Brain microvascular endothelial cell (primary cell): ENCODE results near the gene TSKU.

Source experiments
- DNase-seq: peaks from one replicate; pipeline ENCODE4 v3.0.0-alpha.2; 2020
- H3K27ac ChIP-seq: fragments of 250-450 bp; sonication (Bioruptor Pico); 2 replicates; pipeline ENCODE4 v1.5.1; 2020; ENCODE audit warnings: mild to moderate bottlenecking, moderate library complexity
- H3K27me3 ChIP-seq: fragments of 250-450 bp; sonication (Bioruptor Pico); replicated peaks from 2 replicates; pipeline ENCODE4 v1.5.1; 2020; ENCODE audit warnings: mild to moderate bottlenecking
- H3K36me3 ChIP-seq: fragments of 250-450 bp; sonication (Bioruptor Pico); replicated peaks from 2 replicates; pipeline ENCODE4 v1.5.1; 2020; ENCODE audit warnings: mild to moderate bottlenecking
- H3K4me3 ChIP-seq: 2 replicates; pipeline ENCODE4 v1.5.1; 2011; ENCODE audit warnings: low read depth, mild to moderate bottlenecking, control low read depth, low read length, moderate library complexity
- in situ Hi-C: cut with HindIII; loops from 2 replicates; pipeline ENCODE4 v1.10.0; 2017; ENCODE audit warnings: low sequenced_read_pairs, low pct_ligation_motif_present
- TF ChIP-seq, protein P1 (sequence below): IDR thresholded peaks from 2 replicates; pipeline ENCODE4 v1.5.1; 2011; ENCODE audit warnings: low read depth, mild to moderate bottlenecking, moderate library complexity, low read length, control low read depth, inconsistent platforms; ENCODE audit errors: missing control alignments

Gene TSKU

DNA sequence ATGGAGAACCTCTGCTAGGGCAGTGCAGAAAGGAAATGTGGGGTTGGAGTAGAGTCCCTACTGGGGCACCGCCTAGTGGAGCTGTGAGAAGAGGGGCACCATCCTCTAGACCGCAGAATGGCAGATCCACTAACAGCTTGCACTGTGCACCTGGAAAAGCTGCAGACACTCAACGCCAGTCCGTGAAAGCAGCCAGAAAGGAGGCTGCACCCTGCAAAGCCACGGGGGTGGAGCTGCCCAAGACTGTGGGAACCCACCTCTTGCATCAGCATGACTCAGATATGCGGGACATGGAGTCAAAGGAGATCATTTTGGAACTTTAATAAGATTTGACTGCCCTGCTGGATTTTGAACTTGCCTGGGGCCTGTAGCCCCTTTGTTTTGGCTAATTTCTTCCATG, 8.7 kb downstream of the TSKU start:
- peak; percentile 79 for DNase-seq
- H3K4me3 ChIP-seq: no peak overlapping the region
- H3K36me3 ChIP-seq: peaks cover 14% of the 10 kb centered on the region
- TF ChIP-seq, protein P1, sequence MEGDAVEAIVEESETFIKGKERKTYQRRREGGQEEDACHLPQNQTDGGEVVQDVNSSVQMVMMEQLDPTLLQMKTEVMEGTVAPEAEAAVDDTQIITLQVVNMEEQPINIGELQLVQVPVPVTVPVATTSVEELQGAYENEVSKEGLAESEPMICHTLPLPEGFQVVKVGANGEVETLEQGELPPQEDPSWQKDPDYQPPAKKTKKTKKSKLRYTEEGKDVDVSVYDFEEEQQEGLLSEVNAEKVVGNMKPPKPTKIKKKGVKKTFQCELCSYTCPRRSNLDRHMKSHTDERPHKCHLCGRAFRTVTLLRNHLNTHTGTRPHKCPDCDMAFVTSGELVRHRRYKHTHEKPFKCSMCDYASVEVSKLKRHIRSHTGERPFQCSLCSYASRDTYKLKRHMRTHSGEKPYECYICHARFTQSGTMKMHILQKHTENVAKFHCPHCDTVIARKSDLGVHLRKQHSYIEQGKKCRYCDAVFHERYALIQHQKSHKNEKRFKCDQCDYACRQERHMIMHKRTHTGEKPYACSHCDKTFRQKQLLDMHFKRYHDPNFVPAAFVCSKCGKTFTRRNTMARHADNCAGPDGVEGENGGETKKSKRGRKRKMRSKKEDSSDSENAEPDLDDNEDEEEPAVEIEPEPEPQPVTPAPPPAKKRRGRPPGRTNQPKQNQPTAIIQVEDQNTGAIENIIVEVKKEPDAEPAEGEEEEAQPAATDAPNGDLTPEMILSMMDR: no peak
- in situ Hi-C loops: no loop called here
- H3K27me3 ChIP-seq: no peaks in the 10 kb centered on the region
- H3K27ac ChIP-seq: peak overlapping the region; percentile 72

DNA sequence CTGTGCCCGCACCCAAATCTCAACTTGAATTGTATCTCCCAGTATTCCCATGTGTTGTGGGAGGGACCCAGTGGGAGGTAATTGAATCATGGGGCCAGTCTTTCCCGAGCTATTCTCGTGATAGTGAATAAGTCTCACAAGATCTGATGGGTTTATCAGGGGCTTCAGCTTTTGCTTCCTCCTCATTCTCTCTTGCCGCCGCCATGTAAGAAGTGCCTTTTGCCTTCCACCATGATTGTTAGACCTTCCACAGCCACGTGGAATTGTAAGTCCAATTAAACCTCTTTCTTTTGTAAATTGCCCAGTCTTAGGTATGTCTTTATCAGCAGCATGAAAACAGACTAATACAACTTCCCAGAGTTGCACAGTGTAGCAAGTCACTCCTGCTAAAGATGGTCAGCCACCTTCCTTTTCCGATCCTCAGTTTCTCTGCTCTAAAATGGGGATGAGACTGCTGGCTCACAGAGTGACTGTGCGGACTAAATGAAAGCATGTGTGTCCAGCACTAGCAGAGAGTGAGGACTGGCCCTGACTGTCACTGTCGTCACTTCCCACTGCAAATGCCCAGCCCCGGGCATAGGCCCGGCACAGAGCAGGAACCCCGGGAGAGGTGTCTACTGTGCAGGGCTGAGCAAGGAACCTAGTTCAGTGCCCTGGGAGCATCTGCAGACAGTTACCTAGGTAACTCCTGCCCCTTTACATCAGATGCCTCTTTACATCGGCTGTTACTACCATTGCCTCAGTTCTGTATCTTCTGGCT, 9.5 kb downstream of the TSKU start:
- TF ChIP-seq, protein P1: no peak
- H3K27ac ChIP-seq: peak overlapping the region; percentile 72
- H3K27me3 ChIP-seq: no peaks in the 10 kb centered on the region
- peaks cover 14% of the 10 kb centered on the region for H3K36me3 ChIP-seq
- DNase-seq: no peak
- in situ Hi-C loops: no loop called here
- H3K4me3 ChIP-seq: no peak overlapping the region

DNA sequence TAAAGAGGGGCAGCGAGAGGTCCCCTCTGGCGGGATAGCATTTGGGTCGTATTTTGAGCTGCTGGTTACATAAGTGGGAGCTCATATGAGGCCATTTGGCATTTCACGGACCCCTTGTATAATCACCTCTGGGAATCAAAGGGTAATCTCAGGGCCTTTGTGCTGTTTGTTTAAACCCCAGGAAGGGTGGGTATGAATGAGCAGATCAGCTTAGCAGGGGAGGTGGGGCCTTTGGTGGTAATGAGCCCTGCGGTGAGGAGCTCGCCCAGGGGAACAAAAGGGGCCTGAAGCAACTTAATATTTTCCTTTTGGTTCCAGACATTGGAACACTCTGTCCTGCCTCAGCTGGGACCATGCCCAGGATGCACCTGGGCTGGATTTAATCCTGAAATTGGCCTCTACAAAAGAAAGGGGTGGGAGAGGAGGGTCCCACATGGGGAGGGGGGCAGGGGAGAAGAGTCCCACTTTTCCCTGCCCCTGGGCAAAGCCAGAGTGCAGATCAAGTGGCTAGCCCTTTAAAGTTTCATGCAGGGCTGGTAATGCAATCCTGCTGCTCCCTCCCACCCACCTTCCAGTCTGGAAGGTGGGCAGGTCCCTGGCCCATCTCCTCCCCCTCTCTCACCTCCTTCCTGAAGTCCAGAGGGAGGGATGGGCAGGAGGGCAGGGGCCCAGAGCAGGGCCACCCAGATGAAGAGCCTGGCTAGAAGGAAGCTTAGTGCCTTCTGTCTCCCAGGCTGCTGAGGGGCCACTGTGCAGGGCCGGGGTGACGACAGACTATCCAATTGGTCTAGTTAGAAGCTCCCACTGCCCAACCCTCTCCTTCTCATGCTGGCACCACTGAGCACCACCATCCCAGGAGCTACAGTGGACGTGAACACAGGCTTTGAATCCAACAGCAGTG, 10.5 kb downstream of the TSKU start:
- Histone ChIP-seq H3K36me3 (peaks cover 14% of the 10 kb centered on the region), H3K27ac (no peak overlapping the region), H3K27me3 (no peaks in the 10 kb centered on the region), H3K4me3 (no peak overlapping the region)
- in situ Hi-C loops: no loop called here
- no peak for DNase-seq
- TF ChIP-seq, protein P1: no peak

DNA sequence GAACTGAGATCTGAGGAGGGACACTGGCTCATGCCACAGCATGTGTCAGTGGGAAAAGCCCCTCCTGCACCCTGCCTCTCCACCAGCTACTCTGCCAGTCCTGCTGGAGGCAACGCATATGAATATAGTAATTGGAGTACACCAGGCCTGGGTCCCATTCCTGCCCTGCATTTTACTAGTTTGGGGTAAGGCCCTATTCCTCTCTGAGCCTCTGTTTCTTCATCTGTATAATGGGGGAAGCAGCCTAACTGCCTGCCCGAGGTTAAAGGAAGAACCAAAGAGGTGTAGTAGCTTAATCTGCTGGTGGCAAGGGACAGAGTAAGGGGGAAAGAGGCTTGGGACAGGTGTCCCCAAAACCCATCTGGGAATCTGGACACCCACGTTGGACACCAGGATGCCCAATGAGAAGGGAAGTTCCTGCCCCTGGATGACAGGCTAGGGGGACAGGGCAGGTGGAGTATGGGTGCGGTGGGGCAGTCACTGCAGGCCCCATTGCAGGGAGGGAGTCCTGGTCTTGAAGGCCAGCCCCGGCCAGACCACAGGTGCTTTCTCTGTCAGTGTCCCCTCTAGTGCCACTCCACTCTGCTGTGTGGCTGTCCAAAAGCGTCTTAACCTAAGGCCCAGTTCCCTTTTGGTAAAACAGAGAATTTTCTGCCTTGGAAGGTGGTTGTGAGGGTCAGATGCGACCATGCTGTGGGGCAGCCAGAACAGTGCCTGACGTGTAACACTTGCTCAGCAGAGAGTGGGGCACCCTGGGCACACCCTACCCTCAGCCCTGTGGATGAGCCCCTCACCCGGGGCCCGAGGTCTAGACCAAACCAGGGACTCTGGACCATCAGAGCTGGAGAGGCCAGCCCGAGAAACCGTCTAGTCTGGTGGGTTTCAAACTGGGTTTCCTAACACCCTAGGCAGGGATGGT, 11.5 kb downstream of the TSKU start:
- H3K27ac ChIP-seq: no peak overlapping the region
- DNase-seq: no peak
- in situ Hi-C loops: no loop called here
- H3K27me3 ChIP-seq: no peaks in the 10 kb centered on the region
- TF ChIP-seq, protein P1: no peak
- peaks cover 14% of the 10 kb centered on the region for H3K36me3 ChIP-seq
- H3K4me3 ChIP-seq: no peak overlapping the region

DNA sequence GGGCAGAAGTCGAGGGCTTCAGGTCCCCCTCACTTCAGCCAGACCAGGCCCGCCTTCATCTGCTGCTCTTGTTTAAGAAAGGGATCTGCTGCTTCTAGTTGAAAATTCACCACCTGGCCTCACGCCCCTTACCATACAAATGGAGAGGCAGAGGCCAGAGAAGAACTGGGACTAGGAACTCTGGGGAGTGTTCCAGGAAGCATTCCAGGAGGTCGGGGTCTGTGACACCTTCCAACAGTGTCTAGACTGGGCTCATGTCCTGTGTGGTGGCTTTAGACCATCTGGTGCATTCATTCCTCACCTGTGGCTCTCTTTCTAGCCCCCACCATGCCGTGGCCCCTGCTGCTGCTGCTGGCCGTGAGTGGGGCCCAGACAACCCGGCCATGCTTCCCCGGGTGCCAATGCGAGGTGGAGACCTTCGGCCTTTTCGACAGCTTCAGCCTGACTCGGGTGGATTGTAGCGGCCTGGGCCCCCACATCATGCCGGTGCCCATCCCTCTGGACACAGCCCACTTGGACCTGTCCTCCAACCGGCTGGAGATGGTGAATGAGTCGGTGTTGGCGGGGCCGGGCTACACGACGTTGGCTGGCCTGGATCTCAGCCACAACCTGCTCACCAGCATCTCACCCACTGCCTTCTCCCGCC, 12.3 kb downstream of the TSKU start:
- Histone ChIP-seq H3K27ac (no peak overlapping the region), H3K27me3 (no peaks in the 10 kb centered on the region), H3K36me3 (peaks cover 14% of the 10 kb centered on the region), H3K4me3 (no peak overlapping the region)
- DNase-seq: no peak
- in situ Hi-C loops: no loop called here
- TF ChIP-seq, protein P1: no peak
